ACC112 (cell line): ENCODE measurements around the gene CTNNBIP1.

Experiments
- H2AFZ ChIP-seq: fragments of 200-600 bp; sonication (generic); one replicate; pipeline ENCODE4 v1.6.0; 2017; ENCODE audit warnings: antibody characterized with exemption, low read length; ENCODE audit not compliant: unreplicated experiment
- H3K27ac ChIP-seq: fragments of 200-600 bp; sonication (generic); 2 replicates; pipeline ENCODE4 v1.5.1; 2014; ENCODE audit warnings: low read depth, mild to moderate bottlenecking, antibody characterized with exemption, low read length, moderate library complexity
- H3K27me3 ChIP-seq: fragments of 200-600 bp; sonication (generic); 2 replicates; pipeline ENCODE4 v1.6.1; 2014; ENCODE audit warnings: mild to moderate bottlenecking, antibody characterized with exemption, low read length, moderate library complexity, mixed read lengths; ENCODE audit not compliant: insufficient read depth
- H3K36me3 ChIP-seq: fragments of 200-600 bp; sonication (generic); 2 replicates; pipeline ENCODE4 v1.6.1; 2016; ENCODE audit warnings: mild to moderate bottlenecking, antibody characterized with exemption, low read length, moderate library complexity, mixed read lengths; ENCODE audit not compliant: insufficient read depth
- H3K4me1 ChIP-seq: fragments of 200-600 bp; sonication (generic); one replicate; pipeline ENCODE4 v1.6.1; 2016; ENCODE audit warnings: low read length, mixed read lengths; ENCODE audit not compliant: insufficient read depth, unreplicated experiment, control insufficient read depth
- H3K4me3 ChIP-seq: fragments of 200-600 bp; sonication (generic); 2 replicates; pipeline ENCODE4 v1.5.1; 2014; ENCODE audit warnings: mild to moderate bottlenecking, low read depth, low read length
- H3K79me2 ChIP-seq: fragments of 200-600 bp; sonication (generic); one replicate; pipeline ENCODE4 v1.6.0; 2016; ENCODE audit warnings: low read length; ENCODE audit not compliant: control insufficient read depth, unreplicated experiment, insufficient read depth

CTNNBIP1 gene

GRCh38 chr1:9869831-9870251, 40.2 kb downstream of the CTNNBIP1 start:
- Histone ChIP-seq H3K4me3 (no peak overlapping the region), H2AFZ (no peak overlapping the region), H3K27ac (no peak overlapping the region), H3K27me3 (no peaks in the 10 kb centered on the region), H3K4me1 (peaks cover 5% of the 10 kb centered on the region), H3K79me2 (no peaks in the 10 kb centered on the region), H3K36me3 (no peaks in the 10 kb centered on the region)

GRCh38 chr1:9868244-9868590, 41.9 kb downstream of the CTNNBIP1 start:
- H3K27me3 ChIP-seq, result no peaks in the 10 kb centered on the region
- no peaks in the 10 kb centered on the region for H3K79me2 ChIP-seq
- no peak overlapping the region for H2AFZ ChIP-seq
- H3K27ac ChIP-seq, result no peak overlapping the region
- peaks cover 5% of the 10 kb centered on the region for H3K4me1 ChIP-seq
- H3K4me3 ChIP-seq, result no peak overlapping the region
- H3K36me3 ChIP-seq, result no peaks in the 10 kb centered on the region

GRCh38 chr1:9867408-9868243, 42.4 kb downstream of the CTNNBIP1 start:
- H3K27me3 ChIP-seq, result no peaks in the 10 kb centered on the region
- H3K79me2 ChIP-seq, result no peaks in the 10 kb centered on the region
- no peaks in the 10 kb centered on the region for H3K36me3 ChIP-seq
- H3K27ac ChIP-seq, result no peak overlapping the region
- H2AFZ ChIP-seq, result no peak overlapping the region
- peaks cover 5% of the 10 kb centered on the region for H3K4me1 ChIP-seq
- no peak overlapping the region for H3K4me3 ChIP-seq

- no peaks in the 10 kb centered on the region for H3K79me2 ChIP-seq
- no peaks in the 10 kb centered on the region for H3K36me3 ChIP-seq
- no peaks in the 10 kb centered on the region for H3K27me3 ChIP-seq
- H2AFZ ChIP-seq, result no peak overlapping the region
- H3K27ac ChIP-seq, result no peak overlapping the region
- no peak overlapping the region for H3K4me3 ChIP-seq
- H3K4me1 ChIP-seq, result peaks cover 5% of the 10 kb centered on the region
Observed at GRCh38 chr1:9866836-9867235, 43.2 kb downstream of the CTNNBIP1 start.

GRCh38 chr1:9865724-9866123, 44.3 kb downstream of the CTNNBIP1 start:
- Histone ChIP-seq H2AFZ (no peak overlapping the region), H3K27ac (no peak overlapping the region), H3K36me3 (no peaks in the 10 kb centered on the region), H3K79me2 (no peaks in the 10 kb centered on the region), H3K4me3 (no peak overlapping the region), H3K4me1 (peaks cover 5% of the 10 kb centered on the region), H3K27me3 (no peaks in the 10 kb centered on the region)

- Histone ChIP-seq H3K27me3 (no peaks in the 10 kb centered on the region), H2AFZ (no peak overlapping the region), H3K79me2 (no peaks in the 10 kb centered on the region), H3K36me3 (no peaks in the 10 kb centered on the region), H3K4me1 (peaks cover 5% of the 10 kb centered on the region), H3K27ac (no peak overlapping the region), H3K4me3 (no peak overlapping the region)
Observed at GRCh38 chr1:9863371-9863770, 46.7 kb downstream of the CTNNBIP1 start.

- Histone ChIP-seq H3K27me3 (no peaks in the 10 kb centered on the region), H3K4me3 (no peak overlapping the region), H3K27ac (no peak overlapping the region), H2AFZ (no peak overlapping the region), H3K36me3 (no peaks in the 10 kb centered on the region), H3K4me1 (peaks cover 5% of the 10 kb centered on the region), H3K79me2 (no peaks in the 10 kb centered on the region)
Observed at GRCh38 chr1:9861360-9861759, 48.7 kb downstream of the CTNNBIP1 start.

- Histone ChIP-seq H3K4me1 (peaks cover 3% of the 10 kb centered on the region), H3K4me3 (no peak overlapping the region), H3K79me2 (no peaks in the 10 kb centered on the region), H3K27me3 (no peaks in the 10 kb centered on the region), H3K27ac (no peak overlapping the region), H2AFZ (no peak overlapping the region), H3K36me3 (no peaks in the 10 kb centered on the region)
Observed at GRCh38 chr1:9860887-9861286, 49.2 kb downstream of the CTNNBIP1 start.

- Histone ChIP-seq H2AFZ (no peak overlapping the region), H3K27me3 (no peaks in the 10 kb centered on the region), H3K79me2 (no peaks in the 10 kb centered on the region), H3K4me3 (no peak overlapping the region), H3K36me3 (no peaks in the 10 kb centered on the region), H3K27ac (no peak overlapping the region), H3K4me1 (no peaks in the 10 kb centered on the region)
Observed at GRCh38 chr1:9859281-9860014, 50.6 kb downstream of the CTNNBIP1 start.

GRCh38 chr1:9858293-9859035, 51.6 kb downstream of the CTNNBIP1 start:
- no peaks in the 10 kb centered on the region for H3K79me2 ChIP-seq
- no peaks in the 10 kb centered on the region for H3K4me1 ChIP-seq
- no peak overlapping the region for H3K4me3 ChIP-seq
- H3K36me3 ChIP-seq, result no peaks in the 10 kb centered on the region; the same call in 1 of the 2 replicates
- no peak overlapping the region for H2AFZ ChIP-seq
- H3K27ac ChIP-seq, result no peak overlapping the region
- H3K27me3 ChIP-seq, result no peaks in the 10 kb centered on the region
